PC-9 (cell line): ENCODE data around the gene CFAP251. TPM values are rescaled to one million over a fixed set of nuclear protein-coding genes. Genes with fewer than 3 reads are reported as not detected.
"Not testable (repeated sequence)": the region's sequence is repeated elsewhere in the genome, so short reads cannot be mapped to it uniquely, and the experiment has no call there.

Source experiments
- BruUV-seq: library from RNA; stranded (reverse); fragments of 400-500 nt; replicated peaks from 2 replicates; lab custom pipeline; 2021; lab: Mats Ljungman, UMichigan
- CTCF ChIA-PET: fragments of 300-600 bp; sonication (Branson Sonifier 250); formaldehyde crosslinking; loops from one replicate; lab custom pipeline; 2022; ENCODE audit warnings: antibody characterized with exemption; lab: Charles Lee
- POLR2A ChIA-PET: fragments of 300-600 bp; sonication (Branson Sonifier 250); formaldehyde crosslinking; loops from one replicate; lab custom pipeline; 2022; ENCODE audit warnings: antibody characterized with exemption; ENCODE audit not compliant: unreplicated experiment; lab: Charles Lee
- DNase-seq, 2 experiments: peaks; one replicate each; pipeline versions ENCODE4 v3.0.0 to v3.0.0-alpha.2; 2015 to 2022; ENCODE audit warnings: mixed read lengths in 1 of 2
- H2AFZ ChIP-seq: fragments of 200-600 bp; sonication (generic); 2 replicates; pipeline ENCODE4 v1.8.1; 2017; ENCODE audit warnings: antibody characterized with exemption
- H3F3A ChIP-seq: fragments of 200-600 bp; sonication (generic); 2 replicates; pipeline ENCODE4 v1.8.1; 2017; ENCODE audit warnings: antibody characterized with exemption, mild to moderate bottlenecking, low read depth; ENCODE audit not compliant: insufficient read depth
- H3K27ac ChIP-seq: fragments of 200-600 bp; sonication (generic); 2 replicates; pipeline ENCODE4 v1.6.1; 2016; ENCODE audit warnings: mixed run types
- H3K27me3 ChIP-seq: fragments of 200-600 bp; sonication (generic); 2 replicates; pipeline ENCODE4 v1.6.1; 2016; ENCODE audit warnings: low read depth, mixed run types; ENCODE audit not compliant: insufficient read depth
- H3K36me3 ChIP-seq: fragments of 200-600 bp; sonication (generic); 2 replicates; pipeline ENCODE4 v1.6.1; 2016; ENCODE audit warnings: low read depth, mixed run types
- H3K4me1 ChIP-seq: fragments of 200-600 bp; sonication (generic); replicated peaks from 2 replicates; pipeline ENCODE4 v1.6.1; 2016; ENCODE audit warnings: mixed run types; ENCODE audit not compliant: insufficient read depth
- H3K4me2 ChIP-seq: fragments of 200-600 bp; sonication (generic); 2 replicates; pipeline ENCODE4 v1.6.1; 2017; ENCODE audit warnings: mixed run types
- H3K4me3 ChIP-seq: fragments of 200-600 bp; sonication (generic); 2 replicates; pipeline ENCODE4 v1.6.1; 2016; ENCODE audit warnings: mixed run types
- H3K79me2 ChIP-seq: fragments of 200-600 bp; sonication (generic); 2 replicates; pipeline ENCODE4 v1.6.1; 2017; ENCODE audit warnings: low read depth, mixed run types
- H3K9me2 ChIP-seq: fragments of 200-600 bp; sonication (generic); 2 replicates; pipeline ENCODE4 v1.8.1; 2017; ENCODE audit warnings: mild to moderate bottlenecking; ENCODE audit not compliant: insufficient read depth
- H3K9me3 ChIP-seq: fragments of 200-600 bp; sonication (generic); 2 replicates; pipeline ENCODE4 v1.8.1; 2016; ENCODE audit warnings: low read depth; ENCODE audit not compliant: insufficient read depth
- H4K20me1 ChIP-seq: fragments of 200-600 bp; sonication (generic); 2 replicates; pipeline ENCODE4 v1.8.1; 2017; ENCODE audit not compliant: insufficient read depth
- EZH2 ChIP-seq: fragments of 200-600 bp; sonication (generic); IDR thresholded peaks from 2 replicates; pipeline ENCODE4 v1.8.0; 2017; ENCODE audit warnings: antibody characterized with exemption, low read depth
- intact Hi-C: fragments of 100-400 bp; cut with micrococcal nuclease; formaldehyde crosslinking; loops from one replicate; pipeline ENCODE4 v1.10.0; 2022; ENCODE audit not compliant: unreplicated experiment
- total RNA-seq: library from RNA; stranded (reverse); gene quantifications from 2 replicates; pipeline ENCODE4 v1.2.3, GENCODE V29; 2021
- TF ChIP-seq, protein P1 (sequence below): fragments of 200-600 bp; sonication (generic); conservative IDR thresholded peaks from 2 replicates; pipeline ENCODE4 v1.6.1; 2017; ENCODE audit warnings: mixed run types, antibody characterized with exemption, mild to moderate bottlenecking, moderate library complexity

Gene CFAP251
- total RNA-seq, 1 experiment from 2014 or later = 4.3 TPM

DNA sequence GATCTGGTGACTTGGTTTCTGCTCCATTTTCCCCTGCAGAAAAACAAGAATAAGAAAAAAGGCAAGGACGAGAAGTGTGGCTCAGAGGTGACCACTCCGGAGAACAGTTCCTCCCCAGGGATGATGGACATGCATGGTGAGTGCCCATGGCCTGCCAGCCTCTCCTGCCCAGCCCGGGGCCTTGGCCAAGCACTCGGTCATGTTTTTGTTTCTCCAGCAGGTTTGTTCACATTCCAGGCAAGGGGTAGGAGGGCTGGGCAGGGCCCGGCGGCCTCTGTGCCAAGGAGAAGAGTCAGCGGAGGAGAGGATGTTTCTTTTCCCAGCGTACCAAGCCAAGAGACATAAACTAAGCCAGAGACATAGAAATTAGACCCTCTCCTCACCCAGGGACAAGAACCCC is 116.9 kb downstream of the CFAP251 start:
- Histone ChIP-seq H3K4me2 (peak overlapping the region; percentile 80), H3K9me3 (no peaks in the 10 kb centered on the region), H3K36me3 (no peaks in the 10 kb centered on the region), H3K27me3 (no peaks in the 10 kb centered on the region), H3K27ac (peak overlapping the region; percentile 63), H3F3A (peaks cover 11% of the 10 kb centered on the region; the same call in 1 of the 2 replicates), H3K4me1 (peaks cover 20% of the 10 kb centered on the region), H3K79me2 (no peaks in the 10 kb centered on the region), H3K4me3 (peak overlapping the region; percentile 18; the same call in 1 of the 2 replicates), H3K9me2 (no peaks in the 10 kb centered on the region), H2AFZ (0 out of 2 replicates have a peak overlapping the region, but pooled peaks have one; percentile 62), H4K20me1 (no peaks in the 10 kb centered on the region)
- CTCF ChIA-PET = no interaction called here
- no TSS peak for BruUV-seq
- intact Hi-C loops = loop anchor here (10.0 kb wide), 1 partner anchor 110 kb away; no protein-coding TSS in a partner anchor
- peak; percentile 86 to 89 for DNase-seq
- POLR2A ChIA-PET = no interaction called here
- no peak for TF ChIP-seq EZH2
- TF ChIP-seq, protein P1, sequence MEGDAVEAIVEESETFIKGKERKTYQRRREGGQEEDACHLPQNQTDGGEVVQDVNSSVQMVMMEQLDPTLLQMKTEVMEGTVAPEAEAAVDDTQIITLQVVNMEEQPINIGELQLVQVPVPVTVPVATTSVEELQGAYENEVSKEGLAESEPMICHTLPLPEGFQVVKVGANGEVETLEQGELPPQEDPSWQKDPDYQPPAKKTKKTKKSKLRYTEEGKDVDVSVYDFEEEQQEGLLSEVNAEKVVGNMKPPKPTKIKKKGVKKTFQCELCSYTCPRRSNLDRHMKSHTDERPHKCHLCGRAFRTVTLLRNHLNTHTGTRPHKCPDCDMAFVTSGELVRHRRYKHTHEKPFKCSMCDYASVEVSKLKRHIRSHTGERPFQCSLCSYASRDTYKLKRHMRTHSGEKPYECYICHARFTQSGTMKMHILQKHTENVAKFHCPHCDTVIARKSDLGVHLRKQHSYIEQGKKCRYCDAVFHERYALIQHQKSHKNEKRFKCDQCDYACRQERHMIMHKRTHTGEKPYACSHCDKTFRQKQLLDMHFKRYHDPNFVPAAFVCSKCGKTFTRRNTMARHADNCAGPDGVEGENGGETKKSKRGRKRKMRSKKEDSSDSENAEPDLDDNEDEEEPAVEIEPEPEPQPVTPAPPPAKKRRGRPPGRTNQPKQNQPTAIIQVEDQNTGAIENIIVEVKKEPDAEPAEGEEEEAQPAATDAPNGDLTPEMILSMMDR = no peak

DNA sequence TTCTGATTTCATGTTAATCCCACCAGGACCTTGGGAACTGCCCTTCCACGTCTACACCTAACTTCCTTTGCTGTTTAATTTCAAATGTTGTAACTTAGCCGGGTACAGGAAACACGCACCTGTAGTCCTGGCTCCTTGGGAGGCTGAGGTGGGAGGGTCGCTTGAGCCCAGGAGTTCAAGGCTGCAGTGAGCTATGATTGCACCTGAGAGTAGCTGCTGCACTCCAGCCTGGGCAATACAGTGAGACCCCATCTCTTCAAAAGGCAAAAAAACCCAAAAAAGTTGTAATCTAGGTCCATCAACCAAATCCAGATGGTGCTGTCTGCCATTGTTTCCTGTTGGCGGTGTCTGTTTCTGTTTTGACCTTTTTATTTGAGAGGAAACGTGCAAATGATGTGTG is 117.8 kb downstream of the CFAP251 start:
- TF ChIP-seq, protein P1 = no peak
- TF ChIP-seq EZH2 = no peak
- no peaks in the 10 kb centered on the region for H3K9me2 ChIP-seq
- no peaks in the 10 kb centered on the region for H3K27me3 ChIP-seq
- peaks cover 20% of the 10 kb centered on the region for H3K4me1 ChIP-seq
- no peaks in the 10 kb centered on the region for H4K20me1 ChIP-seq
- no peak for DNase-seq
- H3K27ac ChIP-seq = 0 out of 2 replicates have a peak overlapping the region, but pooled peaks have one; percentile 63
- no peaks in the 10 kb centered on the region for H3K79me2 ChIP-seq
- H3K36me3 ChIP-seq = no peaks in the 10 kb centered on the region
- H3K4me2 ChIP-seq = peak overlapping the region; percentile 80
- H2AFZ ChIP-seq = no peak overlapping the region
- no peaks in the 10 kb centered on the region for H3K9me3 ChIP-seq
- peaks cover 11% of the 10 kb centered on the region; the same call in 1 of the 2 replicates for H3F3A ChIP-seq
- ChIA-PET POLR2A (interaction anchor here (0.6 kb wide), 1 partner anchor 92 kb away, joined by 4 read pairs; no protein-coding TSS in a partner anchor), CTCF (no interaction called here)
- no peak overlapping the region for H3K4me3 ChIP-seq
- intact Hi-C loops = loop anchor here (10.0 kb wide), 1 partner anchor 111 kb away; no protein-coding TSS in a partner anchor
- no TSS peak for BruUV-seq

DNA sequence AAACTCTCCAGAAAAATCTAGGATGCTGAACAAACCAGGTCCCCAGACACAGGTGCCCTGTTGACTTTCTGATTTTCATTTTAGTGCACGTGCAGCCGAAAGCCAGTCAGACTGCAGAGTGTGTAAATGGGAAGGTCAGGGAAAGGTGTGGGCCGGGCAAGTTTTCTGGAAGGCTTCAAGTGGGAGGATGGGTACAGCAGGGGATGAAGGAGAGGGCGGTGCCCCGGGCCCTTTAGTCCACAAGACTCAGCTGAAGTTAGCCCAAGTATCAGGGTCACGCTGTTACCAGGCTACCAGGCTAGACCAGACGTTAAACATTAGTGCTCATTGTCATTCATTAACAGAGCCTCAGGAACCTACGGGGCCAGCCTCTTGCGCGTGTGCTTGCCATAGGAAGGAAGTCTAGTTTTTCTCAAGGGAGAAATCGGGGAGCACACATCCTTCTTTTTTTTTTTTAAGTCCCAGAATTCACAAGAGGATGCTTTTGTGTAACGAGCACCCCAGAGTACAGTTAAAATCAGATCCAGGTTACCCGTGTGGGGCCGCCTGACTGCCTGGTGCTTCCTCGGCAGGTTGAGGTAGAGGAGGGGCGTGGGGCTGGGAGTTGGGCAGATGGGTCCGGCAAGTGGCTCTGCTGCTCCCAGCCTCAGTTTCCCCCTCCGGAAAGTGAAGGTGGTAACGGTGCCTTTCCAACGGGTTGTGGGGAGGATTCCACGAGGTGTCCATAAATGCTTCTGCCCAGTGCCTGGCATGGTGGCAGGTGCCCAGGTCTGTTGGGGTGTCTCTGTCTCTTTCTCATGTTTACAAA is 122.4 kb downstream of the CFAP251 start:
- Histone ChIP-seq H3K27me3 (no peaks in the 10 kb centered on the region), H3K79me2 (no peaks in the 10 kb centered on the region), H3K4me2 (no peak overlapping the region), H3K9me3 (no peaks in the 10 kb centered on the region), H3K4me1 (peaks cover 5% of the 10 kb centered on the region), H3K9me2 (no peaks in the 10 kb centered on the region), H3K36me3 (no peaks in the 10 kb centered on the region), H4K20me1 (no peaks in the 10 kb centered on the region), H2AFZ (no peak overlapping the region), H3F3A (no peaks in the 10 kb centered on the region), H3K27ac (no peak overlapping the region), H3K4me3 (no peak overlapping the region)
- ChIA-PET CTCF (no interaction called here), POLR2A (no interaction called here)
- TF ChIP-seq, protein P1 = no peak
- TF ChIP-seq EZH2 = no peak
- no TSS peak for BruUV-seq
- no peak for DNase-seq
- intact Hi-C loops = no loop called here

DNA sequence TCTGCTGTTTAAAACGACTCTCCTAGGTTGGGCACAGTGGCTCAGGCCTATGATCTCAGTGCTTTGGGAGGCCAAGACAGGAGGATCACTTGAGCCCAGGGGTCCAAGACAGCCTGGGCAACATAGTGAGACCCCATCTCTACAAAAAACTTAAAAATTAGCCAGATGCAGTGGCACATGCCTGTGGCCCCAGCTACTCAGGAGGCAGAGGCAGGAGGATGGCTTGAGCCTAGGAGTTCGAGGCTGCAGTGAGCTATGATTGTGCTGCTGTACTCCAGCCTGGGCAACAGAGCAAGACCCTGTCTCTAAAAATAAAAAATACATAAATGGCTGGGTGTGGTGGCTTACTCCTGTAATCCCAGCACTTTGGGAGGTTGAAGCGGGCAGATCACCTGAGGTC is 123.1 kb downstream of the CFAP251 start:
- H4K20me1 ChIP-seq, intact Hi-C loops, H3F3A ChIP-seq, H3K36me3 ChIP-seq, H3K79me2 ChIP-seq, H3K9me3 ChIP-seq, BruUV-seq, POLR2A ChIA-PET, H3K27me3 ChIP-seq, H3K9me2 ChIP-seq, H3K4me2 ChIP-seq, H3K27ac ChIP-seq, H2AFZ ChIP-seq, CTCF ChIA-PET, H3K4me1 ChIP-seq, H3K4me3 ChIP-seq, DNase-seq: not testable (repeated sequence)
